HG02938 (cell line): ENCODE measurements around the gene FLNB.
A peak's percentile ranks its signal among the peaks of the same experiment; 100 is the strongest.

ENCODE experiments used
- ATAC-seq: cut with Tn5 transposase; IDR thresholded peaks from one replicate; pipeline ENCODE4 v1.9.1; 2021; ENCODE audit warnings: mild to moderate bottlenecking, moderate library complexity; ENCODE audit not compliant: unreplicated experiment

The FLNB gene

GRCh38 chr3:58157700-58158099 lies 149.5 kb downstream of the FLNB start:
- no peak for ATAC-seq

- no peak for ATAC-seq
Measured at GRCh38 chr3:58158442-58159153, 150.4 kb downstream of the FLNB start.

- ATAC-seq = no peak
Measured at GRCh38 chr3:58160399-58160798, 152.2 kb downstream of the FLNB start.

GRCh38 chr3:58161435-58162398 lies 153.5 kb downstream of the FLNB start:
- no peak for ATAC-seq

- ATAC-seq = no peak
Measured at GRCh38 chr3:58163234-58163633, 155.0 kb downstream of the FLNB start.

- ATAC-seq = no peak
Measured at GRCh38 chr3:58164199-58164879, 156.1 kb downstream of the FLNB start.

- ATAC-seq = no peak
Measured at GRCh38 chr3:58164906-58165821, 156.9 kb downstream of the FLNB start.

GRCh38 chr3:58167431-58168351 lies 159.5 kb downstream of the FLNB start:
- peak; percentile 52 for ATAC-seq

GRCh38 chr3:58168498-58168897 lies 160.3 kb downstream of the FLNB start:
- no peak for ATAC-seq

- ATAC-seq = no peak
Measured at GRCh38 chr3:58169371-58169770, 161.1 kb downstream of the FLNB start.

- no peak for ATAC-seq
Measured at GRCh38 chr3:58170376-58170775, 162.2 kb downstream of the FLNB start.

GRCh38 chr3:58171126-58171525 lies 162.9 kb downstream of the FLNB start:
- ATAC-seq = no peak

GRCh38 chr3:58173029-58173668 lies 164.9 kb downstream of the FLNB start:
- ATAC-seq = no peak

GRCh38 chr3:58173669-58174398 lies 165.6 kb downstream of the FLNB start:
- no peak for ATAC-seq

GRCh38 chr3:58175187-58175436 lies 166.9 kb downstream of the FLNB start:
- no peak for ATAC-seq

GRCh38 chr3:58175437-58176184 lies 167.4 kb downstream of the FLNB start:
- no peak for ATAC-seq

- no peak for ATAC-seq
Measured at GRCh38 chr3:58176185-58176530, 167.9 kb downstream of the FLNB start.
